ENCODE measurements around the gene ZFAND5.

The ZFAND5 gene

GRCh38 chr9:72362680-72363139 is 2.3 kb downstream of the ZFAND5 start:
- DNase-seq (ENCODE audit: low spot score) = peak; percentile 59

DNA sequence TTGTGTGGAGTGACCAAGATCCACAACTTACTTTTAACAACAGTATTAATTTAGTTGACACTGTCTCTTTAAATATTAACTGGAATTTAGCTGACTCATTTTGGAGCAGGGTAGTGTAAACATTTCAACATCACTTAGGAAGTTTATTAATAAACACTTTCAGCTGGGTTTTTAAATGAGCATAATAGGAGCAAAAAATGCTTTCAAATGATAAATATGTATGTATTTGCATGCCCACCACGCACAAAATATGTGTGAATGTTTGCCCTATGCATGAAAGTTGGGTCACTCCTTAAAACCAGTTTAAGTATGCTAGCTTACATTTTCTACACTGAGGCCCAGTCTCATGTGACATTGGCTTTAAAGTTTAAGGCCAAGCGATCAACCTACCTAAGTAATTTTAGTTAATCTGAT is 2.9 kb downstream of the ZFAND5 start:
- no peak for DNase-seq (ENCODE audit: low spot score)

GRCh38 chr9:72361217-72361616 is 3.8 kb downstream of the ZFAND5 start:
- DNase-seq (ENCODE audit: low spot score) = no peak

- no peak for DNase-seq (ENCODE audit: low spot score)
These were observed 4.7 kb downstream of the ZFAND5 start for GRCh38 chr9:72360324-72360723.

GRCh38 chr9:72356041-72356582 is 8.9 kb downstream of the ZFAND5 start:
- DNase-seq (ENCODE audit: low spot score) = no peak

DNA sequence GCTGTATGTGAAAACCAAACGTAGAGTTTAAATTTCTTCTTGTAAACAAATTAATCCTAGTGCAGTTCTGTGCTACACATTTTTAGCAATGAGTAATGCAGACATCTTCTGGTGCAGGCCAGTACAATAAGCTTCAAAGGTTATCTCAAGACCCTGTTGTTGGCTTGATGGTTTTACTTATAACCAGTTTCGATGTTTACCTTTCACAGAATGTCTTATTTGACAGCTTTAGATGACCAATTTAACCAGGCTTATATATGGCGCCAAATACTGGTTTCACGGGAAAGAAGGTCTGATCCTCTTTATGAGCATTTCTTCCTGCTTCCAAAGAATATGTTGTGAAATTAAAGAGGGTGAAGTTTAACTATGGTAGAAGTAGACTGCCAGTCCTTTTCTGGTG is 9.9 kb downstream of the ZFAND5 start:
- DNase-seq (ENCODE audit: low spot score) = no peak

DNA sequence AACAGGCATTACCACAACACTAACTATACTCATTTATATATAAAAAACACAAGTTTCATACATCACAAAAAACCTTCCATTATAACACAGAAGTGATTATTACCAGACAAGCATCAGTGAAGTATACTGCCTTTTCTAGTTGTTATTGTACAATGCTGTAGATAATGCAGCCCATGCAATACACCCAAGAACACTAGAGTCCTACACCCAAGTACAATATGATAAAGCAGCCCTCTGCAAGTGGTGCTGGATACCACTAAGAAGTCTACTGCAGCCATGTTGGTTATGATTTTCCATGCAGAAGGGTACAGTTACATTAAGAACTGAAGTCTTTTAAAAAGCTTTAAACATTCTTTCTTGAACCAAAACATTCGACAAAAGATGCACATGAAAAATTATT is 10.3 kb downstream of the ZFAND5 start:
- DNase-seq (ENCODE audit: low spot score) = no peak

DNA sequence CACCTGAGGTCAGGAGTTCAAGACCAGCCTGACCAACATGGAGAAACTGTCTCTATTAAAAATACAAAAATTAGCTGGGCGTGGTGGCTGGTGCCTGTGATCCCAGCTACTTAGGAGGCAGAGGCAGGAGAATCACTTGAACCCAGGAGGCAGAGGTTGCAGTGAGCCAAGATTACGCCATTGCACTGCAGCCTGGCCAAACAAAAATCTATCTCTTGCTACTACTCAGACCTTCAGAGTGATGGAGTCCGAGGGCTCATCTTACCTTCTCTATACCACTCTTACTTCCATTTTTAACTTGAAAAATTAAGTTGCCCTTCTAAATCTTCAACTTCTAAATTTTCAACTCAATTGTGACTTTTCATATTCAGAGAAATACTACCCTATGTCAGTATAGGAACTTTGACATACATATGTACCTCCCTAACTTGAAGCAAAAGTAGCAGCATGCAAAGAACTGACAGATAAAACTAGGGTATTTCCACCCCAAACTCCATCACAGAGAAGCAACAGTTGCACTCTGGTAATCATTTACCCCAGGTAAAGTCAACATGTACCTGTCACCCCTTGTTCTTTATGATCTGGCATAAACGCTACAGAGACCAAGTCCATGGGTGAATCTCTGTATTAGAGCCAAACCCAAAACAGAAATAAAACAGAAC is 11.4 kb downstream of the ZFAND5 start:
- no peak for DNase-seq (ENCODE audit: low spot score)

DNA sequence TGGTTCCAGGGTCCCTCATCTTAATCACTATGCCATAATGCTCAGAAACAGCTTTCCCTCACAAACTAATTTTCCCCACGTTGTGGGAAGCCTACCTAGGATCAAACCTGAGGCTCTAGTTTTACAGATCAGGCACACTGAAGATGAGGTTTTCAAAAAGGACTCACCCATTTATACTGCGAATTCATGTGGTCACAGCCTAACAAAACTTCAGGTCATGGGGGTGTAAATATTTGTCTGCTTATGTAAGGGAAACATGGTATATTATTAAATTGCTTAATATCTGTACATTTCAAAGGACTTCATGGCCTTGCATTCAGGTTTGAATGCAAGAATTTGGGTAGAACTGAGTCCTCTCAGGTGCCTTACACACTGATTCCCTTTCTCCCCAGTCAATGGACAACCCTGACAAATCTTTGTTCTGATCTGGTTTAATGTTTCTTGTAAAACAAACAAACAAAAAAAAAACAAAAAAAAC is 12.1 kb downstream of the ZFAND5 start:
- DNase-seq (ENCODE audit: low spot score) = no peak

GRCh38 chr9:72351538-72352453 is 13.2 kb downstream of the ZFAND5 start:
- no peak for DNase-seq (ENCODE audit: low spot score)

GRCh38 chr9:72349911-72350310 is 15.1 kb downstream of the ZFAND5 start:
- no peak for DNase-seq (ENCODE audit: low spot score)

DNA sequence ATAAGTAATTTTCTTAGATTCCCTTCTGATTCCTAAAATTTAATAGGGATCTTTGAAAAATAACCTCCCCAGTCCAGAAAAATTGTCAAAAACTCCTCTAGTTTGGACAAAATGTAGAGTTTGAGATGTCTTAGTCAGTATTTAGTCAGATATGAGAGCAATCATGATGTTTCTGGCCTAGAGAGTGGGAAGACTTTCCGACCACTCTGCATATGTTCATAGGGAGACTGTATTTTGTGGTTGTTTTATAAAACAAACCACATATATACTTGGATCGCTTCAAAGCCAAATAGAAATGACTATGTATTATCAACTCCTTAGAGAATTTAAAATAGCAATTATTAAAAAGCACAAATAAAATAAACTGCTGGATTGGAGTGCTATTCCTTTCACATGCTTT is 15.8 kb downstream of the ZFAND5 start:
- no peak for DNase-seq (ENCODE audit: low spot score)

GRCh38 chr9:72346333-72346732 is 18.7 kb downstream of the ZFAND5 start:
- no peak for DNase-seq (ENCODE audit: low spot score)

GRCh38 chr9:72338631-72339030 is 26.4 kb downstream of the ZFAND5 start:
- no peak for DNase-seq (ENCODE audit: low spot score)

DNA sequence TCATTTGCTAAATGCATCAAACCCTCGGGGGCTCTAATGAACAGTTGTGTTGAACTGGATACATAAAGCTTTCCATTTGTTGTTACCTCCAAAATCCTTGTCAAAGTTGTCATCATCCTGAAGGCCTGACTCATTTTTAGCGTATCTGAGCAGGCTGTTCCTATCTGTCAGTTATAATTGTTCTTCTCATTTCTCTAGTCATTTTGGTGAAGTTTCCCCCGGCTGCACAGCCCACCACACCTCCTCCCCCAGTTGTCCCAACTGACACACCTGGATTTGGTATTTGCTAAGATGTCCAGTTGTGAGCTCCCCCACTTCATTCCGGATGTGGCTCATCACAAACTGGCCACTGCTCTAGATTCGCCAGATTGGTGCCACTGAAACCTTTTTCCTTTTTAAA is 27.7 kb downstream of the ZFAND5 start:
- DNase-seq (ENCODE audit: low spot score) = no peak

GRCh38 chr9:72334658-72335337 is 30.2 kb downstream of the ZFAND5 start:
- no peak for DNase-seq (ENCODE audit: low spot score)

- peak; percentile 55 for DNase-seq (ENCODE audit: low spot score)
These were observed 31.3 kb downstream of the ZFAND5 start for GRCh38 chr9:72333709-72334108.

GRCh38 chr9:72333197-72333596 is 31.8 kb downstream of the ZFAND5 start:
- peak; percentile 54 for DNase-seq (ENCODE audit: low spot score)

DNA sequence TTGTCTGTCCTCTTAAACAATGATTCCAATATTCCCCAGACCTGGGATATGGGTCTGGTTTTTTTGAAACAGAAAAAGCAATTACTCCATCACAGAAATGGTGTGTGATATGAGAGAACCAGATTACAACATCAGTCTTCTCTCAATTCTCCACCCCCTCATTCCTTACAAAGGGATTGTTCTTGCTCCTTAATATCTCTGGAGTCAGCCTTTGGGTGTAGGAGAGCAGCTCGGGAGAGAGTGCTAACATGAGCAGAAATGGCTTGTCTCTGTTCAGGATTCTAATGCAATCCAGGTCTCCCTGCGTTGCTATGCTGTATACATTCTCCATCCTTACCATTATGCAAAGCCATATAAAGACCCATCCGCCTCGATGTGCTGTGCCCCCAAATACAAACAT is 32.7 kb downstream of the ZFAND5 start:
- DNase-seq (ENCODE audit: low spot score) = no peak

DNA sequence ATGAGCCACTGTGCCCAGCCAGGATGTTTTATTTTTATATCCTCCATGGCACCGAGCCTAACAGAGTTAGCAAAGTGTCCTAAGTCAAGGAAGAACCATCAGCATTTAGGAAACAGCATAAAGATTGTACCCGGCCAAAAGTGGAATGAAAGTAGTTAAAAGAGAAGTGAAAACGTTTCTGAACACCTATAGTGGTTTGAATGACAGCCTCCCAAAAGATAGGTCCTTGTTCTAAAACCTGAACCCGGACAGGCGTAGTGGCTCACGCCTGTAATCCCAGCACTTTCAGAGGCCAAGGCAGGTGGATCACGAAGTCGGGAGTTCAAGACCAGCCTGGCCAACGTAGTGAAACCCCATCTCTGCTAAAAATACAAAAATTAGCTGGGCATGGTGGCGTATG is 37.4 kb downstream of the ZFAND5 start:
- DNase-seq (ENCODE audit: low spot score) = no peak

DNA sequence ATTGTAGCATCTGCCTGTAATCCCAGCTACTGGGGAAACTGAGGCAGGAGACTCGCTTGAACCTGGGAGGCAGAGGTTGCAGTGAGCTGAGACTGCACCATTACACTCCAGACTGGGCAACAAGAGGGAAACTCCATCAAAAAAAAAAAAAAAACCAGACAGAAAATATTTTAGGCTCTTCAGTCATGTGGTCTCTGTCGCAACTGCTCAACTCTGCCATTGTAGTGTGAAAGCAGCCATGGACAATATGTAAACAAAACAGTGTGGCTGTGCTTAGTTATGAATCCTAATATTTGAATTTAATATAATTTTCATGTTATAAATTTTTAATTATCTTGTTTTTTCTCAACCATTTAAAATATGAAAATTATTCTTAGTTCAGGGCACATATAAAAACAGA is 38.4 kb downstream of the ZFAND5 start:
- DNase-seq (ENCODE audit: low spot score) = no peak

GRCh38 chr9:72324974-72325373 is 40.0 kb downstream of the ZFAND5 start:
- no peak for DNase-seq (ENCODE audit: low spot score)

All from D341Med (cell line).